Measurements from ENCODE around the gene CDCA8. TPM values are rescaled to one million over a fixed set of nuclear protein-coding genes. Genes with fewer than 3 reads are reported as not detected.

Gene CDCA8
- total and polyA plus RNA-seq, 7 donors = under 0.01 to 21.4 (median 2.7) TPM; not detected in 1

- whole genome bisulfite sequencing, 2 donors = 92 to 95% methylated on average over 6 of the region's 6 CpGs
- H3K9me3 ChIP-seq = no peaks in the 10 kb centered on the region
- DNase-seq = no peak
- H3K27ac ChIP-seq = no peak overlapping the region
- H3K4me3 ChIP-seq = no peak overlapping the region
- TF ChIP-seq EP300 (IDR thresholded peaks at IDR 0.05) = no peak
- TF ChIP-seq POLR2A (IDR thresholded peaks at IDR 0.05) = no peak
- no peak for TF ChIP-seq POLR2AphosphoS5 (IDR thresholded peaks at IDR 0.05)
- no peak for TF ChIP-seq CTCF (IDR thresholded peaks at IDR 0.05)
- H3K36me3 ChIP-seq = no peaks in the 10 kb centered on the region
- intact Hi-C loops (cut with DNase I) = no loop called here
- peaks cover 0 to 14% (median 0%) of the 10 kb centered on the region in 3 donors for H3K27me3 ChIP-seq
- no peaks in the 10 kb centered on the region for H3K4me1 ChIP-seq
Measured at GRCh38 chr1:37724575-37724974, 32.3 kb downstream of the CDCA8 start.

- Histone ChIP-seq H3K4me1 (no peaks in the 10 kb centered on the region), H3K36me3 (no peaks in the 10 kb centered on the region), H3K27ac (no peak overlapping the region), H3K4me3 (no peak overlapping the region), H3K9me3 (no peaks in the 10 kb centered on the region), H3K27me3 (peaks cover 0 to 15% (median 0%) of the 10 kb centered on the region in 3 donors)
- no peak for TF ChIP-seq CTCF (IDR thresholded peaks at IDR 0.05)
- TF ChIP-seq EP300 (IDR thresholded peaks at IDR 0.05) = no peak
- TF ChIP-seq POLR2A (IDR thresholded peaks at IDR 0.05) = no peak
- TF ChIP-seq POLR2AphosphoS5 (IDR thresholded peaks at IDR 0.05) = no peak
- no peak for DNase-seq
- intact Hi-C loops (cut with DNase I) = no loop called here
- 81 to 85% methylated on average over 14 of the region's 14 CpGs for WGBS, 2 donors
Measured at GRCh38 chr1:37725851-37726613, 33.7 kb downstream of the CDCA8 start.

GRCh38 chr1:37726751-37727585, 34.7 kb downstream of the CDCA8 start:
- Histone ChIP-seq H3K27me3 (peaks cover 0 to 15% (median 0%) of the 10 kb centered on the region in 3 donors), H3K4me1 (no peaks in the 10 kb centered on the region), H3K9me3 (no peaks in the 10 kb centered on the region), H3K27ac (no peak overlapping the region), H3K36me3 (no peaks in the 10 kb centered on the region), H3K4me3 (no peak overlapping the region)
- 66 to 85% methylated on average over 15 of the region's 15 CpGs for WGBS, 2 donors
- no peak for DNase-seq
- intact Hi-C loops (cut with DNase I) = no loop called here
- TF ChIP-seq POLR2A (IDR thresholded peaks at IDR 0.05) (no peak), EP300 (IDR thresholded peaks at IDR 0.05) (no peak), CTCF (IDR thresholded peaks at IDR 0.05) (no peak), POLR2AphosphoS5 (IDR thresholded peaks at IDR 0.05) (no peak)

GRCh38 chr1:37728416-37728815, 36.1 kb downstream of the CDCA8 start:
- Histone ChIP-seq H3K4me3 (no peak overlapping the region), H3K27me3 (peaks cover 0 to 21% (median 7%) of the 10 kb centered on the region in 3 donors), H3K27ac (no peak overlapping the region), H3K9me3 (no peaks in the 10 kb centered on the region), H3K36me3 (no peaks in the 10 kb centered on the region), H3K4me1 (no peaks in the 10 kb centered on the region)
- WGBS, 2 donors = 91 to 96% methylated on average over 4 of the region's 4 CpGs
- TF ChIP-seq CTCF (IDR thresholded peaks at IDR 0.05) (no peak), POLR2A (IDR thresholded peaks at IDR 0.05) (no peak), POLR2AphosphoS5 (IDR thresholded peaks at IDR 0.05) (no peak), EP300 (IDR thresholded peaks at IDR 0.05) (no peak)
- peak; percentile 6 for DNase-seq
- intact Hi-C loops (cut with DNase I) = no loop called here
